Measurements from ENCODE around the gene PINLYP.

Gene PINLYP

GRCh38 chr19:43607238-43608205, 31.9 kb downstream of the PINLYP start:
- DNase-seq, result no peak

DNA sequence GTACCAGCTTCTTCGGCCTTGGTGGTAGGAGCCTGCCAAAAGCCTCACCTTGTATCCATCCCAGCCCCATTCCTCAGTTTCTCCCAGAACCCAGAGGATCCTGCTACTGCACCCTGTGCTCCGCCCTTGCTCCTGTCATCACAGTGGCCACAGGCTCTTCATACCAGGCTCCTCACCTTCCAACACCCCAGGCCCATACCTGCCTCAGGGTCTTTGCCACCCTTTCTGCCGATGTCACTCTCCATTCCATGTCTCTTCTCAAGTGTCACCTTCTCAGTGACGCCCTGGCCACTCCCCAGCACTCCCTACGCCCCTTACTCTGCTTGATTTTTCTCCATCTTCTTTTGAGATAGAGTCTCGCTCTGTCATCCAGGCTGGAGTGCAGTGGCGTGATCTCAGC, 34.3 kb downstream of the PINLYP start:
- no peak for DNase-seq

- DNase-seq, result no peak
Observed at GRCh38 chr19:43610493-43610892, 34.9 kb downstream of the PINLYP start.

GRCh38 chr19:43611788-43612187, 36.2 kb downstream of the PINLYP start, which contains the start of gene SRRM5:
Gene SRRM5 (plus strand): TSS chr19:43612088. CDS start chr19:43612122, 34 bp downstream.
- DNase-seq, result no peak

DNA sequence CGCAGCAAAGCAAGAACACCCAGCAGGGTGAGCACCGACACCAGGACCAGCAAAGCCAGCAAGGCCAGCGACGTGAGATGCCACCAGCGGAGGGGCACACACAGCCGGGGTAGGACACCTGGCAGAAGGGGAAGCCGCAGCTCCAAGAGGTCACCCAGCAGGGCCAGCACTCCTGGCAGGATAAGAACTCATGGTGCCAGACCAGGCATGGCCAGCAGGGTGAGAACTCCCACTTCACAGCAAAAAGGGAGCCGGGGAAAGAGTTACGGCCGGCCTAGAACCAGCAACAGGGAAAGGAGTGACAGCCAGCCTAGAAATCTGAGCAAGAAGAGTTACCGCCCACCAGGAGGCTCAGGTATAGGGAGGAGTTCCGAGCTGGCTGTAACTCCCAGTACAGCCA, 36.8 kb downstream of the PINLYP start:
- no peak for DNase-seq

- no peak for DNase-seq
Observed at GRCh38 chr19:43616306-43616705, 40.7 kb downstream of the PINLYP start.

DNA sequence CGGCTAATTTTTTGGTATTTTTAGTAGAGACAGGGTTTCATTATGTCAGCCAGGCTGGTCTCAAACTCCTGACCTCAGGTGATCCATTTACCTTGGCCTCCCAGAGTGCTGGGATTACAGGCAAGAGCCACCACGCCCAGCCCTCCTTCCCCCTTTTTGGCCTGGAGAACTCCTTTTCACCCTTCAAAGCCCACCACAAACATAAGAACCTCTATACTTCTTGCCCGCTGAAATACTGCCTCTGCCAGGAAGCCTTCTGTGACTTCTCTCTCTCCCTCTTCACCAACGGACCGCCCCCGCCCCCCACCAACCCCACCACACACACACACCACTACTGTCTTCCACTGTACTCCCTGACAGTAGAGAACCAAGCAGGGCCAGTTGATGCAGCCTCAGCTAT, 41.4 kb downstream of the PINLYP start:
- no peak for DNase-seq

GRCh38 chr19:43618921-43619261, 43.3 kb downstream of the PINLYP start:
- DNase-seq, result no peak

DNA sequence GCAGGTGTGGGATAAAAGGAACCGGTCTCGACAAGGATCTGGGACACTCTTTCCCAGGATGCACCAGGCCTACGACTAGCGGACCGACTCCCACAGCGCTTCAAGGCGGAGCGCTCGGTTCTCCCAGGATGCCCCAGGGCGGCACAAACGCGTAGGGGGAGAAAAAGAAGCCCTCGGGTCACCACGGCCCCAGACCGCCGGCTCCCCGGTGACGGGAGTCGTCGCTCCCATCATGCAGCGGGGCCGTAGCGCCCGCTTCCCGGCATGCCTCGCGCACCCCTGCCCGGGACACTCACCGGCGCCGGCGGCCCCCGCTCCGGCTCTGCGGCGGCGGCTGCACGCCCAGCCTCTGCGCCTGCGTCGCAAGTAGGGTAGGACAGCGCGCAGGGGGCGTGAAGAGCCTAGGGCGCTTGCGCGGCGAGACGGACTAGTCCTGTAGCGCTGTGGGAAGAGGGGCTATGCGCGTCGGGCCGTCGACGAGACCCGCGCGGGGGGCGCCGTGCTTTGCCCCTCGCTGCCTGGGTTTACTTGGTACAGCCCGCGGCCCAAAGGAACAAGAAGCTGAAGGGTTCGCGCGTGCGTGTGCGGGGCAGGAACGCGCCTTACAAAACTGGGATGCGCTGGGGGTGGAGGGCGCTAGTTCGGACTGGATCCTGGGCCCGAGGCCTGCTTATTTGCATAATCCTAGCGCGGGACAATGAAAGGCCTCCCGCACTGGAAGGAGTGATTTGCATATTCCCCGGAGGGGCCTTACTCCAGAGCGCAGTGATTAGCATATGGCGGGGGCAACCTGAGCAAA, 43.9 kb downstream of the PINLYP start, which contains the start of gene ZNF428:
ZNF428 (minus strand) TSS at position 368 of the 799 bp plus-strand sequence. CDS start 5,325 bp downstream, outside the sequence.
- DNase-seq, result peak; percentile 93

DNA sequence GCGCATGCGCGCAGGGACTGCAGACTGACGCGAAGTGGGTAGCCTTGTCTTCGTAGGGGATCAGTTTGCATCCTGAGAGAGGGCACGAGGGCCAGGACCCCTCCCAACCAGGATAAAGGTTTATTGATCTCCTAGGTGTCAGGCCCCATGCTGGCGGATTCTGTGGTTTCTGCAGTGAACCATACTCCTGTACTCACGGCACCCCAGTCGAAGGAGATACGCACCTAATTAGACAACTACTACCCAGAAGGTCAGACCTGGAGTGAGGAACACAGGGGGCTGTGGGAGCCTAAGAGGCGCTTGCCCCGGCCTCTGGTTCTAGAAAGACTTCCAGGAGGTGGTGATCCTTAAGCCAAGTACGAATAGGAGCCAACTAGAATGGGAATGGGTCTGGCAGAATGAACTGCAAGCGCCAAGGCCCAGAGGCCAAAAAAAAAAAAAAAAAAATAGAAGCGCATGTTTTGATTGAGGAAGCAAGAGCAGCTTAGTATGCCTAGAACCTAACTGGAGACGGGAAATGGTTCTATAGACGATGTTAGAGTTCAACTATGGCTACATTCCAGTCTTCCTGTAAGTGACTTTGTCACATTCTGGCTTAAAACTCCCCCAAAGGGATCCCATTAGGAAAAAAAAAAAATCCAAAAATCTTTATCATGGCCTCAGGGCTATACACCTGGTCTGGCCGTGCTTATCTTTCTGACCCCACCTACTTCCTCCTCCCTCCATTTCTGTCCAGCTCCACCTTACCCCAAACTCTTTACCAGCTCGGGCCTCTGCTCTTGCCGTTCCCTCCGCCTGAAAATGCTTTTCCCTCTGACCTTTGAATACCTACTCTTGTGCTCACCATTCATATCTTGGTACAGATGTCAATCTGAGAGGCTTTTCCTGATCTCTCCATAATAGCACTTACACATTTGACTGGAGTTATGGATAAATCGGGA, 44.7 kb downstream of the PINLYP start:
- no peak for DNase-seq

- DNase-seq, result no peak
Observed at GRCh38 chr19:43622070-43622469, 46.5 kb downstream of the PINLYP start.

GRCh38 chr19:43622956-43623355, 47.4 kb downstream of the PINLYP start:
- DNase-seq, result no peak

DNA sequence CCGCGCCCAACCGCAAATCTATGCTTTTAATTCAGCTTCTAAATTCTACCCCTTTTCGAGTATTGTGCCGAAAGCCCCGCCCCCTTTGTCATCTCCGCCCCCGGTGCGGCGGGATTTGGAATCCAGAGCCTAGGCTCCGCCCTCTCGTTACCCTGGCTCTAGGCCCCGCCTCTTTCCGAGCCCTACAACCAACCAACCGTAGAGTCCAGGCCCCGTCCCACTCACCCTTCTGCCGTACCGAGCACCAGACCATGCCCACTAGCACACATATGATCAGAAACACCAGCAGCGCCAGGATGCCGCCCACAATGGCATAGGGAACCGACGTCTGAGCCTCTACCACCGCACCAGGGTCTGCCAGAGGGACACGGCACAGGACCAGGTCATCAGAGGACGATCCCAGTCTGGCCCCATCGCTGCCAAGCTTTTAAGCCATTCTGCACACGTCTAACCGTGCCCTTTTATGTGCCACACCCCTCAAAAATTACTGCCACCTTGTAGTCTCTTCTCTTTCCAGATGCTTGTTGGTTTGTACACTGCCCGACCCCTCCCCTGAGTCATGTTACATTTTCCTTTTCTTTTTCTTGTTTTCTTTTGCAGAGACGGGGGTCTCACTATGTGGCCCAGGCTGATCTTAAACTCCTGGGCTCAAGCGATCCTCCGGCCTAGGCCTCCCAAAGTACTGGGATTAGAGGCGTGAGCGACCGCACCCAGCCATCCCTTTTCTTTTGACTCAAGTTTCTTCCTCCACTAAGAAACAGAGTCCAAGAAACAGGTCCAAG, 48.5 kb downstream of the PINLYP start:
- DNase-seq, result no peak

DNA sequence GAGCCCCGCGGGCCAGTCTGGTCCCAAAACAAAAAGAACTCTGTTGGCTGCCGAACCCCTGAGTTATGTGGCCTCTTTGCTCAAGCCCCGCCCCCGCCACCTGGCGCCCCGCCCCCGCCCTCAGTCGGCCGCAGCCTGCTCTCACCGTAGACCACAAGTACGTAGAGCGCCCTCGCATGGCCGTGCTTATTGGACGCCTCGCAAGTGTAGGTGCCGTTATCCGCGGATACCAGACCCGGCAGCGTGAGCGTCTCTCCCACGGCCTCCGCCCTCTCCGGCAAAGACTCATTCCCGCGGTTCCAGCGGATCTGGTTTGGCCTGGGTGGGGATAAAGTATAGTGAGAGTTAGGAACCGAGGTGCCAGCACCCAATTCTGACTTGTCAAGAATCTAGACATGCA, 49.3 kb downstream of the PINLYP start:
- DNase-seq, result peak; percentile 45

DNA sequence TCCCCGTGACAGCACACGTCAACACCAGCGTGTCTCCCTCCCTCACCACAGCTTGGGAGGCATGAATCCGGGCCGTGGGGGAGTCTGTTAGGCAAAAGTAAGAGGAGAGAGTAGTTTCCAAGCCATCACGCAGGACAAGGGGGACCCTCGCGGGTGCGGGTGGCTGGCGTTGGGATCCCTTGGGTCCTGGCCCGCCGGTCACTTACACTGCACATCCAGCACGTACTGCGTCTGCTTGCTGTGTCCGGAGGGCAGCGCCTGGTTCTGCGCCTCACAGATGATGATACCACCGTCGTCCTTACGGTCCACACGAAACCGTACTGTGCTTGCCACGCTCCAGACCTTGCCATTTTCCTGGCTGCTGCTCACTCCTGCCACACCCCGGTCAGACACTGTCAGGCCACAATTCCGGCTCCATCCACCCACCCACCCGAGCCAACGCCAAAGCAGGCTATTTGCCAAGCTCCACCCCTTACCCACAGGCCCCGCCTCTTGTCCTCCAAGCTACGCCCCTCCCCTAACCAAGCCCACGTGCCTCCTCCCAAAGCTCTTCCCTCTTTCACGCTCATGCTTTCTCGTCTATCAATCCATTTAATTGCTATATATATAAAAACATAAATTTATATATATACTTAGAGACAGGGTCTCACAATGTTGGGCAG, 50.4 kb downstream of the PINLYP start:
- DNase-seq, result no peak

GRCh38 chr19:43626838-43627237, 51.2 kb downstream of the PINLYP start:
- DNase-seq, result no peak

- DNase-seq, result no peak
Observed at GRCh38 chr19:43628646-43629326, 53.2 kb downstream of the PINLYP start.

DNA sequence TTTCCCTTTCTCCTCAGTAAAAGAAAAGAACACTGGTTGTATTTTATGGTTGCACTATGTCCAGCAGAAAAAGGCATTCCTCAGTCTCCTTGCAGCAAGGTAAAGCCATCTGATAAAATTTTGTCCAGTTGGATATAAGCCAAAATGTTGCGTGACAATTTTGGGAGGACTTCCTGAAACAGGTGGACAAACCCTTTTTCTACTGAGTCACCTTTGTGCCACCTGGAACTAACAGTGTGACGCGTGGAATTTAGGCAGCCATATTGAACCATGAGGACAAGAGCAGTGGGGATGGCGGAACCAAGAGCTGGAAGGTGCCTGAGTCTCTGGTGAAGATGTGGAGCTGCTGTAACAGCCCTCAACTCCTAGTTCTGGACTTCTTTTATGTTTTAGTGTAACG, 55.9 kb downstream of the PINLYP start:
- DNase-seq, result no peak

All from right hindlimb (tissue), 1 donor.